ENCODE measurements around the gene MAML2. TPM values are rescaled to one million over a fixed set of nuclear protein-coding genes. Genes with fewer than 3 reads are reported as not detected.

Gene MAML2
- total and polyA plus RNA-seq, 4 donors = 0.56 to 2.1 (median 1.4) TPM

DNA sequence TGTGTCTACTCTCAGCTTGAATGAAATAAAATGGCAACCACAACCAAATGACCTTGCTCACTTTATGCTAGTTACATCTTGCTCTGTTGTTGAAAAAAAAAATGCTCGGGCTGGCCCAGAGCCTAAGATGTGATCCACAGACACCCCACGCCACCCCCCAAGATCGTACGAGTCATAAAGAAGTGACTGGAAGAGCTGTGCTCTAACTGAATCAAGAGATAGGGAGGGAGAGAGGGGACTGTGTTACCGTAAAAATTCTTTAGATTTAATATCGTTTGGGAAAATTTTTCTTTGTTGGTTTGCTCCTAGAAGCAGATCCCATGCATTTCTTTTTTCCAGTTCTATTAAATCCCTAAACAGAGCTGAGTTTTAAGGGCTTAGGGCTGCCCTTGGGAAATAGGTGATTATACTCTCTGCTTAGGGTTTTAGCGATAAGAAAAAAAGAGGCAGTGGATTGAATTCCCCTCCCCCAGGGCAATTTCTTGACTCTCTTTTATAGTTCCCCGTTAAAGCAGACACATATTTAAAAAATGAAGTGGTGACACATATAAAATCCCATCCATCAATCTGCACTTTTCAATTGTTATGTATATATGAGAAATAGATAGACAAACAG, 14.5 kb downstream of the MAML2 start:
- Histone ChIP-seq H3K36me3 (ENCODE audit: control insufficient read depth in 4 of 4, insufficient read depth in 3 of 4, low read depth in 1 of 4, low read length in 3 of 4) (no peaks in the 10 kb centered on the region), H3K4me1 (ENCODE audit: control insufficient read depth in 4 of 4, insufficient read depth in 4 of 4, low read length in 3 of 4) (peaks cover 0 to 11% (median 9%) of the 10 kb centered on the region in 4 donors), H3K27me3 (ENCODE audit: control insufficient read depth in 4 of 4, insufficient read depth in 4 of 4, low read length in 3 of 4) (no peaks in the 10 kb centered on the region), H3K9ac (ENCODE audit: low read depth in 1 of 2, low read length in 2 of 2) (no peak overlapping the region), H3K9me3 (ENCODE audit: control insufficient read depth in 4 of 4, low read length in 3 of 4) (no peaks in the 10 kb centered on the region), H3K4me3 (ENCODE audit: low read depth in 1 of 3, low read length in 3 of 3) (no peak overlapping the region), H3K27ac (ENCODE audit: low read depth in 1 of 2, low read length in 2 of 2) (no peak overlapping the region)
- 87% methylated on average over 8 of the region's 8 CpGs for WGBS
- no peak for DNase-seq (ENCODE audit: low spot score)
- no peak for TF ChIP-seq HNF4G (IDR thresholded peaks at IDR 0.05)
- TF ChIP-seq, protein P1, sequence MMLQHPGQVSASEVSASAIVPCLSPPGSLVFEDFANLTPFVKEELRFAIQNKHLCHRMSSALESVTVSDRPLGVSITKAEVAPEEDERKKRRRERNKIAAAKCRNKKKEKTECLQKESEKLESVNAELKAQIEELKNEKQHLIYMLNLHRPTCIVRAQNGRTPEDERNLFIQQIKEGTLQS (IDR thresholded peaks at IDR 0.05) = no peak
- TF ChIP-seq, protein P2, sequence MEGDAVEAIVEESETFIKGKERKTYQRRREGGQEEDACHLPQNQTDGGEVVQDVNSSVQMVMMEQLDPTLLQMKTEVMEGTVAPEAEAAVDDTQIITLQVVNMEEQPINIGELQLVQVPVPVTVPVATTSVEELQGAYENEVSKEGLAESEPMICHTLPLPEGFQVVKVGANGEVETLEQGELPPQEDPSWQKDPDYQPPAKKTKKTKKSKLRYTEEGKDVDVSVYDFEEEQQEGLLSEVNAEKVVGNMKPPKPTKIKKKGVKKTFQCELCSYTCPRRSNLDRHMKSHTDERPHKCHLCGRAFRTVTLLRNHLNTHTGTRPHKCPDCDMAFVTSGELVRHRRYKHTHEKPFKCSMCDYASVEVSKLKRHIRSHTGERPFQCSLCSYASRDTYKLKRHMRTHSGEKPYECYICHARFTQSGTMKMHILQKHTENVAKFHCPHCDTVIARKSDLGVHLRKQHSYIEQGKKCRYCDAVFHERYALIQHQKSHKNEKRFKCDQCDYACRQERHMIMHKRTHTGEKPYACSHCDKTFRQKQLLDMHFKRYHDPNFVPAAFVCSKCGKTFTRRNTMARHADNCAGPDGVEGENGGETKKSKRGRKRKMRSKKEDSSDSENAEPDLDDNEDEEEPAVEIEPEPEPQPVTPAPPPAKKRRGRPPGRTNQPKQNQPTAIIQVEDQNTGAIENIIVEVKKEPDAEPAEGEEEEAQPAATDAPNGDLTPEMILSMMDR (IDR thresholded peaks at IDR 0.05; ENCODE audit: low read depth, low read length, missing input control) = no peak
- no peak for TF ChIP-seq HNF4A (conservative IDR thresholded peaks at IDR 0.05)
- TF ChIP-seq, protein P3, sequence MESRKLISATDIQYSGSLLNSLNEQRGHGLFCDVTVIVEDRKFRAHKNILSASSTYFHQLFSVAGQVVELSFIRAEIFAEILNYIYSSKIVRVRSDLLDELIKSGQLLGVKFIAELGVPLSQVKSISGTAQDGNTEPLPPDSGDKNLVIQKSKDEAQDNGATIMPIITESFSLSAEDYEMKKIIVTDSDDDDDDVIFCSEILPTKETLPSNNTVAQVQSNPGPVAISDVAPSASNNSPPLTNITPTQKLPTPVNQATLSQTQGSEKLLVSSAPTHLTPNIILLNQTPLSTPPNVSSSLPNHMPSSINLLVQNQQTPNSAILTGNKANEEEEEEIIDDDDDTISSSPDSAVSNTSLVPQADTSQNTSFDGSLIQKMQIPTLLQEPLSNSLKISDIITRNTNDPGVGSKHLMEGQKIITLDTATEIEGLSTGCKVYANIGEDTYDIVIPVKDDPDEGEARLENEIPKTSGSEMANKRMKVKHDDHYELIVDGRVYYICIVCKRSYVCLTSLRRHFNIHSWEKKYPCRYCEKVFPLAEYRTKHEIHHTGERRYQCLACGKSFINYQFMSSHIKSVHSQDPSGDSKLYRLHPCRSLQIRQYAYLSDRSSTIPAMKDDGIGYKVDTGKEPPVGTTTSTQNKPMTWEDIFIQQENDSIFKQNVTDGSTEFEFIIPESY (IDR thresholded peaks at IDR 0.05) = no peak
- TF ChIP-seq RAD21 (IDR thresholded peaks at IDR 0.05) = no peak
- TF ChIP-seq, protein P4, sequence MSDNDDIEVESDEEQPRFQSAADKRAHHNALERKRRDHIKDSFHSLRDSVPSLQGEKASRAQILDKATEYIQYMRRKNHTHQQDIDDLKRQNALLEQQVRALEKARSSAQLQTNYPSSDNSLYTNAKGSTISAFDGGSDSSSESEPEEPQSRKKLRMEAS (IDR thresholded peaks at IDR 0.05) = no peak
- no peak for TF ChIP-seq NR2F2 (IDR thresholded peaks at IDR 0.05)
- no peak for TF ChIP-seq REST (IDR thresholded peaks at IDR 0.05)
- TF ChIP-seq SP1 (IDR thresholded peaks at IDR 0.05) = no peak
- TF ChIP-seq YY1 (IDR thresholded peaks at IDR 0.05) = no peak
- TF ChIP-seq FOXA2 (IDR thresholded peaks at IDR 0.05) = no peak
- TF ChIP-seq JUND (IDR thresholded peaks at IDR 0.05) = no peak
- no peak for TF ChIP-seq TAF1 (conservative IDR thresholded peaks at IDR 0.05)
- no peak for TF ChIP-seq FOXA1 (IDR thresholded peaks at IDR 0.05)
- TF ChIP-seq RXRA (IDR thresholded peaks at IDR 0.05) = no peak
- TF ChIP-seq GABPA (IDR thresholded peaks at IDR 0.05 in 1 of 2, conservative IDR thresholded peaks at IDR 0.05 in 1 of 2) = no peak
- TF ChIP-seq EGR1 (IDR thresholded peaks at IDR 0.05; ENCODE audit: low read depth in 2 of 2) = no peak

Data from liver (tissue), 9 donors.